HepG2 (cell line): Measurements from ENCODE around the gene FARSB. TPM values are rescaled to one million over a fixed set of nuclear protein-coding genes. Genes with fewer than 3 reads are reported as not detected.

ENCODE experiments used
- ATF7 ChIP-seq, 2 experiments: fragments of 450-650 bp in 1 of 2; sonication (generic) in 1 of 2; formaldehyde crosslinking in 1 of 2; IDR thresholded peaks; 2 replicates each; pipeline versions ENCODE4 v1.4.0 to v1.6.1; 2016 to 2020; ENCODE audit warnings: antibody characterized with exemption in 1 of 2, mild to moderate bottlenecking in 1 of 2, missing genetic modification reagents in 1 of 2
- CCDC6 ChIP-seq: sonication (generic); formaldehyde crosslinking; IDR thresholded peaks from 2 replicates; pipeline ENCODE4 v1.8.1; 2022; ENCODE audit warnings: mild to moderate bottlenecking, missing genetic modification reagents, moderate library complexity
- CENPX ChIP-seq: sonication (generic); formaldehyde crosslinking; IDR thresholded peaks from 2 replicates; pipeline ENCODE4 v1.9.0; 2021; ENCODE audit warnings: mild to moderate bottlenecking, missing genetic modification reagents, moderate library complexity
- ELF1 ChIP-seq: sonication (generic); formaldehyde crosslinking; IDR thresholded peaks from 2 replicates; pipeline ENCODE4 v1.4.0; 2020; ENCODE audit warnings: missing genetic modification reagents
- GLI4 ChIP-seq: sonication (generic); formaldehyde crosslinking; IDR thresholded peaks from 2 replicates; pipeline ENCODE4 v1.5.1; 2020; ENCODE audit warnings: missing genetic modification reagents, mild to moderate bottlenecking, moderate library complexity, borderline replicate concordance
- HOXA9 ChIP-seq: sonication (generic); formaldehyde crosslinking; IDR thresholded peaks from 2 replicates; pipeline ENCODE4 v1.8.1; 2022; ENCODE audit warnings: missing genetic modification reagents, mild to moderate bottlenecking, moderate library complexity, borderline replicate concordance
- ISL2 ChIP-seq: sonication (generic); formaldehyde crosslinking; IDR thresholded peaks from 2 replicates; pipeline ENCODE4 v1.5.0; 2020; ENCODE audit warnings: missing genetic modification reagents
- JUND ChIP-seq: sonication (generic); formaldehyde crosslinking; IDR thresholded peaks from 2 replicates; pipeline ENCODE4 v1.8.0; 2022; ENCODE audit warnings: mild to moderate bottlenecking, missing genetic modification reagents
- KDM3A ChIP-seq: IDR thresholded peaks from 2 replicates; pipeline ENCODE4 v1.6.1; 2018; ENCODE audit warnings: low read depth, missing compliant biosample characterization
- KLF12 ChIP-seq: sonication (generic); formaldehyde crosslinking; IDR thresholded peaks from 2 replicates; pipeline ENCODE4 v1.4.0; 2020; ENCODE audit warnings: missing genetic modification reagents, borderline replicate concordance
- NFIB ChIP-seq: sonication (generic); formaldehyde crosslinking; IDR thresholded peaks from 2 replicates; pipeline ENCODE4 v1.9.0; 2021; ENCODE audit warnings: missing genetic modification reagents, mild to moderate bottlenecking, borderline replicate concordance
- SOX6 ChIP-seq, 2 experiments: fragments of 450-650 bp in 1 of 2; sonication (generic) in 1 of 2; formaldehyde crosslinking in 1 of 2; IDR thresholded peaks; 2 replicates each; pipeline versions ENCODE4 v1.4.0 to v1.6.1; 2017 to 2020; ENCODE audit warnings: antibody characterized with exemption in 1 of 2, mild to moderate bottlenecking in 1 of 2, missing genetic modification reagents in 1 of 2
- SRF ChIP-seq: IDR thresholded peaks from 2 replicates; pipeline ENCODE4 v1.6.1; 2011; ENCODE audit warnings: mild to moderate bottlenecking, low read depth, low read length, moderate library complexity
- TOPORS ChIP-seq: sonication (generic); formaldehyde crosslinking; IDR thresholded peaks from 2 replicates; pipeline ENCODE4 v1.8.0; 2023; ENCODE audit warnings: mild to moderate bottlenecking, missing genetic modification reagents
- YEATS2 ChIP-seq: sonication (generic); formaldehyde crosslinking; IDR thresholded peaks from 2 replicates; pipeline ENCODE4 v1.4.0; 2020; ENCODE audit warnings: missing genetic modification reagents, borderline replicate concordance
- ZNF235 ChIP-seq: sonication (generic); formaldehyde crosslinking; IDR thresholded peaks from 2 replicates; pipeline ENCODE4 v1.8.1; 2023; ENCODE audit warnings: mild to moderate bottlenecking, missing genetic modification reagents, borderline replicate concordance
- ZNF253 ChIP-seq: sonication (generic); formaldehyde crosslinking; IDR thresholded peaks from 2 replicates; pipeline ENCODE4 v1.8.0; 2022; ENCODE audit warnings: mild to moderate bottlenecking, missing genetic modification reagents, borderline replicate concordance
- ZNF441 ChIP-seq: sonication (generic); formaldehyde crosslinking; IDR thresholded peaks from 2 replicates; pipeline ENCODE4 v1.7.0; 2021; ENCODE audit warnings: missing genetic modification reagents, borderline replicate concordance
- ZNF720 ChIP-seq: sonication (generic); formaldehyde crosslinking; IDR thresholded peaks from 2 replicates; pipeline ENCODE4 v1.4.0; 2020; ENCODE audit warnings: missing genetic modification reagents
- polyA plus RNA-seq, 8 experiments: library from polyadenylated mRNA; depleted of rRNA in 3 of 8; stranded (reverse) in 7 of 8; unstranded in 1 of 8; fragments of >200 nt; fragmentation: Illumina TruSeq in 4 of 8; extraction: Trizol in 4 of 8; gene quantifications; 2 replicates each; pipeline versions ENCODE4 v1.2.1 to v1.2.3, GENCODE V29; 2011 to 2016; ENCODE audit warnings: low read depth in 4 of 8, missing spikeins in 1 of 8, mixed read lengths in 1 of 8; ENCODE audit not compliant: insufficient read depth in 1 of 8
- total RNA-seq, 5 experiments: library from RNA; depleted of rRNA; stranded (reverse); fragments of >200 nt; fragmentation: Illumina TruSeq; extraction: Trizol; gene quantifications; 2 replicates each; pipeline ENCODE4 v1.2.3, GENCODE V29; 2016; ENCODE audit warnings: low read depth in 1 of 5
- TF ChIP-seq, protein P1 (sequence below): sonication (generic); formaldehyde crosslinking; IDR thresholded peaks from 2 replicates; pipeline ENCODE4 v1.8.0; 2022; ENCODE audit warnings: mild to moderate bottlenecking, missing genetic modification reagents; ENCODE audit not compliant: insufficient replicate concordance
- TF ChIP-seq, protein P2 (sequence below): IDR thresholded peaks from 2 replicates; pipeline ENCODE4 v1.6.1; 2016; ENCODE audit warnings: missing compliant biosample characterization, missing genetic modification reagents, borderline replicate concordance
- TF ChIP-seq, protein P3 (sequence below): sonication (generic); formaldehyde crosslinking; IDR thresholded peaks from 2 replicates; pipeline ENCODE4 v1.5.0; 2020; ENCODE audit warnings: missing genetic modification reagents, mild to moderate bottlenecking, borderline replicate concordance
- TF ChIP-seq, protein P4 (sequence below): IDR thresholded peaks from 2 replicates; pipeline ENCODE4 v1.6.1; 2016; ENCODE audit warnings: low read depth

The FARSB gene
- total and polyA plus RNA-seq, 2 of the 13 experiments (the other 11 are each of a cell fraction or from before 2014, with no cell fraction given): 23.3 to 45.9 TPM

DNA sequence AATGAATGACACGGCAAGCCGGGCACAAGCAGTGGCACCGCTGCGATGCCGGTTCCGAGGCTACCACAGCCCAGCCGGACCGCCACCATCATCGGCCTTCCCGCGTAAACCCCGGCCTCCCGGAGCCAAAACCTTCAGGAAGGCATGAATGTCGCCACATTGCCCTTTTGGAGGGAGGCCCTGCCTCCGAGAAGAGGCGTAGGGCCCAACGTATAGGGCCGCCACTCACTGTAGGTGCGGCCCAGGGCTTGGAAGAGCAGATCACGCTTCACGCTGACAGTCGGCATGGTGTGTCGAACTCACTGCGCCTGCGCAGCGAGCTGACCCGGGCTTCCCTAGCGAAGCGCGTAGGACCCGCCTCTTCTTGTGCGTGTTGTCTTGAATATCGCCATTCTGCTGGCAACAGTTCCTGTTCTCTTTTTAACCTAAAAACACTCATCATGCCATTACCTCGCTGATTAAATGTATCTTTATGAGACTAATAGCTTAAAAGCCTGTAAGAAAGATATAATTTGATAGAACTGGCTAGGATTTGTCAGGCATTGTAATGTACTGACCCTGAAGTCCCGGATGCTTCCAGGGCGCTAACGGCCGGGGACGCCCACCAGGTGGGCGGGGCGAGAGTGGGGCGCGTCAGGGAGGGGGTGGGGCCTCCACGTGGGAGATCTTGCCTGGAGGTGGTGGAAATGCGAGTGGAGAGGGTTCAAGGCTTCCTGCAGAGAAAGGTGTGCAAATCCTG lies at the start of gene FARSB (continued):
- TF ChIP-seq ELF1 (CRISPR knock-in tag) (no peak; the same call in 1 of the 2 replicates), JUND (CRISPR knock-in tag) (no peak; the same call in 1 of the 2 replicates), ZNF441 (no peak; the same call in 1 of the 2 replicates), TOPORS (CRISPR knock-in tag) (peak; percentile 70), KDM3A (CRISPR knock-in tag) (peak; percentile 59; the same call in 1 of the 2 replicates), ISL2 (peak; percentile 41; the same call in 1 of the 2 replicates), SRF (no peak), ATF7 (IDR thresholded peaks at IDR 0.05) (no peak), ATF7 (CRISPR knock-in tag; IDR thresholded peaks at IDR 0.05) (peak; percentile 75; the same call in 1 of the 2 replicates), ZNF235 (CRISPR knock-in tag) (peak; percentile 60; the same call in 1 of the 2 replicates), NFIB (CRISPR knock-in tag) (no peak), YEATS2 (CRISPR knock-in tag) (peak; percentile 98), KLF12 (CRISPR knock-in tag) (0 out of 2 replicates have a peak, but pooled peaks have one; percentile 31), SOX6 (IDR thresholded peaks at IDR 0.05) (no peak), SOX6 (CRISPR knock-in tag; IDR thresholded peaks at IDR 0.05) (peak; percentile 50), GLI4 (CRISPR knock-in tag) (peak; percentile 55; the same call in 1 of the 2 replicates), CENPX (CRISPR knock-in tag) (no peak), HOXA9 (CRISPR knock-in tag) (no peak), ZNF720 (CRISPR knock-in tag) (no peak), ZNF253 (CRISPR knock-in tag) (no peak; the same call in 1 of the 2 replicates), CCDC6 (no peak; the same call in 1 of the 2 replicates)
- TF ChIP-seq, protein P1, sequence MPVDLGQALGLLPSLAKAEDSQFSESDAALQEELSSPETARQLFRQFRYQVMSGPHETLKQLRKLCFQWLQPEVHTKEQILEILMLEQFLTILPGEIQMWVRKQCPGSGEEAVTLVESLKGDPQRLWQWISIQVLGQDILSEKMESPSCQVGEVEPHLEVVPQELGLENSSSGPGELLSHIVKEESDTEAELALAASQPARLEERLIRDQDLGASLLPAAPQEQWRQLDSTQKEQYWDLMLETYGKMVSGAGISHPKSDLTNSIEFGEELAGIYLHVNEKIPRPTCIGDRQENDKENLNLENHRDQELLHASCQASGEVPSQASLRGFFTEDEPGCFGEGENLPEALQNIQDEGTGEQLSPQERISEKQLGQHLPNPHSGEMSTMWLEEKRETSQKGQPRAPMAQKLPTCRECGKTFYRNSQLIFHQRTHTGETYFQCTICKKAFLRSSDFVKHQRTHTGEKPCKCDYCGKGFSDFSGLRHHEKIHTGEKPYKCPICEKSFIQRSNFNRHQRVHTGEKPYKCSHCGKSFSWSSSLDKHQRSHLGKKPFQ (CRISPR knock-in tag): no peak
- TF ChIP-seq, protein P2, sequence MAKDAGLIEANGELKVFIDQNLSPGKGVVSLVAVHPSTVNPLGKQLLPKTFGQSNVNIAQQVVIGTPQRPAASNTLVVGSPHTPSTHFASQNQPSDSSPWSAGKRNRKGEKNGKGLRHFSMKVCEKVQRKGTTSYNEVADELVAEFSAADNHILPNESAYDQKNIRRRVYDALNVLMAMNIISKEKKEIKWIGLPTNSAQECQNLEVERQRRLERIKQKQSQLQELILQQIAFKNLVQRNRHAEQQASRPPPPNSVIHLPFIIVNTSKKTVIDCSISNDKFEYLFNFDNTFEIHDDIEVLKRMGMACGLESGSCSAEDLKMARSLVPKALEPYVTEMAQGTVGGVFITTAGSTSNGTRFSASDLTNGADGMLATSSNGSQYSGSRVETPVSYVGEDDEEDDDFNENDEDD (CRISPR knock-in tag): peak; percentile 52
- TF ChIP-seq, protein P3, sequence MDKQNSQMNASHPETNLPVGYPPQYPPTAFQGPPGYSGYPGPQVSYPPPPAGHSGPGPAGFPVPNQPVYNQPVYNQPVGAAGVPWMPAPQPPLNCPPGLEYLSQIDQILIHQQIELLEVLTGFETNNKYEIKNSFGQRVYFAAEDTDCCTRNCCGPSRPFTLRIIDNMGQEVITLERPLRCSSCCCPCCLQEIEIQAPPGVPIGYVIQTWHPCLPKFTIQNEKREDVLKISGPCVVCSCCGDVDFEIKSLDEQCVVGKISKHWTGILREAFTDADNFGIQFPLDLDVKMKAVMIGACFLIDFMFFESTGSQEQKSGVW: no peak
- TF ChIP-seq, protein P4, sequence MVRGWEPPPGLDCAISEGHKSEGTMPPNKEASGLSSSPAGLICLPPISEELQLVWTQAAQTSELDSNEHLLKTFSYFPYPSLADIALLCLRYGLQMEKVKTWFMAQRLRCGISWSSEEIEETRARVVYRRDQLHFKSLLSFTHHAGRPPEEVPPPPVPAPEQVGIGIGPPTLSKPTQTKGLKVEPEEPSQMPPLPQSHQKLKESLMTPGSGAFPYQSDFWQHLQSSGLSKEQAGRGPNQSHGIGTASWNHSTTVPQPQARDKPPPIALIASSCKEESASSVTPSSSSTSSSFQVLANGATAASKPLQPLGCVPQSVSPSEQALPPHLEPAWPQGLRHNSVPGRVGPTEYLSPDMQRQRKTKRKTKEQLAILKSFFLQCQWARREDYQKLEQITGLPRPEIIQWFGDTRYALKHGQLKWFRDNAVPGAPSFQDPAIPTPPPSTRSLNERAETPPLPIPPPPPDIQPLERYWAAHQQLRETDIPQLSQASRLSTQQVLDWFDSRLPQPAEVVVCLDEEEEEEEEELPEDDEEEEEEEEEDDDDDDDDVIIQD (CRISPR knock-in tag): peak; percentile 78
